Astrocyte (in vitro differentiated cells and primary cell): ENCODE results near the gene PROM1. TPM values are rescaled to one million over a fixed set of nuclear protein-coding genes. Genes with fewer than 3 reads are reported as not detected.

Experiments
- DNase-seq: peaks from one replicate; pipeline ENCODE4 v3.0.0-alpha.2; 2010; ENCODE audit warnings: low read depth
- FAIRE-seq: peaks from 2 replicates; lab custom pipeline; 2011; peaks lifted over from hg19 to GRCh38; lab: Jason Lieb, UNC
- H2AFZ ChIP-seq: 2 replicates; pipeline ENCODE4 v1.6.0; 2012; ENCODE audit warnings: low read depth, low read length, inconsistent platforms
- H3K27ac ChIP-seq: 2 replicates; pipeline ENCODE4 v1.5.1; 2011; ENCODE audit warnings: low read depth, low read length, inconsistent platforms
- H3K27me3 ChIP-seq: 2 replicates; pipeline ENCODE4 v1.6.0; 2011; ENCODE audit warnings: low read length, inconsistent platforms; ENCODE audit not compliant: insufficient read depth
- H3K36me3 ChIP-seq: 2 replicates; pipeline ENCODE4 v1.5.1; 2011; ENCODE audit warnings: low read length, inconsistent platforms; ENCODE audit not compliant: insufficient read depth
- H3K4me1 ChIP-seq: 2 replicates; pipeline ENCODE4 v1.5.1; 2011; ENCODE audit warnings: low read length, inconsistent platforms; ENCODE audit not compliant: insufficient read depth
- H3K4me2 ChIP-seq: 2 replicates; pipeline ENCODE4 v1.6.0; 2012; ENCODE audit warnings: low read length, inconsistent platforms
- H3K4me3 ChIP-seq: 2 replicates; pipeline ENCODE4 v1.5.1; 2011; ENCODE audit warnings: low read depth, mild to moderate bottlenecking, low read length, inconsistent platforms; ENCODE audit not compliant: insufficient read depth
- H3K79me2 ChIP-seq: 2 replicates; pipeline ENCODE4 v1.6.0; 2012; ENCODE audit warnings: mild to moderate bottlenecking, low read length, inconsistent platforms; ENCODE audit not compliant: insufficient read depth
- H3K9ac ChIP-seq: 2 replicates; pipeline ENCODE4 v1.6.0; 2012; ENCODE audit warnings: mild to moderate bottlenecking, low read length, inconsistent platforms
- H3K9me3 ChIP-seq: 2 replicates; pipeline ENCODE4 v1.5.1; 2012; ENCODE audit warnings: low read depth, mild to moderate bottlenecking, low read length, inconsistent platforms; ENCODE audit not compliant: insufficient read depth
- H4K20me1 ChIP-seq: 2 replicates; pipeline ENCODE4 v1.6.0; 2012; ENCODE audit warnings: low read length, inconsistent platforms; ENCODE audit not compliant: insufficient read depth
- H3K27ac Mint-ChIP-seq: one replicate; pipeline ENCODE4 v1.8.0; 2021; ENCODE audit warnings: mild to moderate bottlenecking, mixed read lengths; ENCODE audit not compliant: unreplicated experiment
- H3K27me3 Mint-ChIP-seq: one replicate; pipeline ENCODE4 v1.8.0; 2021; ENCODE audit warnings: low read depth, mixed read lengths; ENCODE audit not compliant: unreplicated experiment
- H3K36me3 Mint-ChIP-seq: one replicate; pipeline ENCODE4 v1.8.0; 2021; ENCODE audit warnings: low read depth, mixed read lengths; ENCODE audit not compliant: unreplicated experiment
- H3K4me1 Mint-ChIP-seq: one replicate; pipeline ENCODE4 v1.8.0; 2021; ENCODE audit warnings: low read depth, mixed read lengths; ENCODE audit not compliant: unreplicated experiment
- H3K4me3 Mint-ChIP-seq: one replicate; pipeline ENCODE4 v1.8.0; 2021; ENCODE audit warnings: mild to moderate bottlenecking, moderate library complexity, mixed read lengths; ENCODE audit not compliant: unreplicated experiment
- H3K9me3 Mint-ChIP-seq: one replicate; pipeline ENCODE4 v1.8.0; 2021; ENCODE audit warnings: mild to moderate bottlenecking, mixed read lengths; ENCODE audit not compliant: unreplicated experiment
- EZH2 ChIP-seq: IDR thresholded peaks from 2 replicates; pipeline ENCODE4 v1.6.1; 2012; ENCODE audit warnings: mild to moderate bottlenecking, low read length, inconsistent platforms; ENCODE audit not compliant: insufficient read depth
- total RNA-seq: library from RNA; stranded (reverse); gene quantifications from 2 replicates; pipeline ENCODE4 v1.2.1, GENCODE V29; 2021
- TF ChIP-seq, protein P1 (sequence below): IDR thresholded peaks from 2 replicates; pipeline ENCODE4 v1.5.1; 2011; ENCODE audit warnings: low read depth, mild to moderate bottlenecking, inconsistent platforms, low read length, moderate library complexity; ENCODE audit not compliant: insufficient read depth

The PROM1 gene
- total RNA-seq, 1 donor from 2014 or later, result 34.5 TPM

GRCh38 chr4:15961781-15962510, 121.9 kb downstream of the PROM1 start:
- Mint-ChIP-seq H3K4me3 (no peak overlapping the region), H3K9me3 (peaks cover 3% of the 10 kb centered on the region), H3K4me1 (peaks cover 4% of the 10 kb centered on the region), H3K36me3 (no peaks in the 10 kb centered on the region), H3K27ac (no peak overlapping the region), H3K27me3 (no peaks in the 10 kb centered on the region)
- no peaks in the 10 kb centered on the region for H3K4me1 ChIP-seq
- H3K4me2 ChIP-seq, result no peak overlapping the region
- no peaks in the 10 kb centered on the region for H3K79me2 ChIP-seq
- H3K4me3 ChIP-seq, result no peak overlapping the region
- peaks cover 2% of the 10 kb centered on the region for H3K27me3 ChIP-seq
- no peak overlapping the region for H3K27ac ChIP-seq
- no peaks in the 10 kb centered on the region for H3K9me3 ChIP-seq
- FAIRE-seq (no peak), DNase-seq (no peak)
- H2AFZ ChIP-seq, result no peak overlapping the region
- no peaks in the 10 kb centered on the region for H3K36me3 ChIP-seq
- TF ChIP-seq, protein P1, sequence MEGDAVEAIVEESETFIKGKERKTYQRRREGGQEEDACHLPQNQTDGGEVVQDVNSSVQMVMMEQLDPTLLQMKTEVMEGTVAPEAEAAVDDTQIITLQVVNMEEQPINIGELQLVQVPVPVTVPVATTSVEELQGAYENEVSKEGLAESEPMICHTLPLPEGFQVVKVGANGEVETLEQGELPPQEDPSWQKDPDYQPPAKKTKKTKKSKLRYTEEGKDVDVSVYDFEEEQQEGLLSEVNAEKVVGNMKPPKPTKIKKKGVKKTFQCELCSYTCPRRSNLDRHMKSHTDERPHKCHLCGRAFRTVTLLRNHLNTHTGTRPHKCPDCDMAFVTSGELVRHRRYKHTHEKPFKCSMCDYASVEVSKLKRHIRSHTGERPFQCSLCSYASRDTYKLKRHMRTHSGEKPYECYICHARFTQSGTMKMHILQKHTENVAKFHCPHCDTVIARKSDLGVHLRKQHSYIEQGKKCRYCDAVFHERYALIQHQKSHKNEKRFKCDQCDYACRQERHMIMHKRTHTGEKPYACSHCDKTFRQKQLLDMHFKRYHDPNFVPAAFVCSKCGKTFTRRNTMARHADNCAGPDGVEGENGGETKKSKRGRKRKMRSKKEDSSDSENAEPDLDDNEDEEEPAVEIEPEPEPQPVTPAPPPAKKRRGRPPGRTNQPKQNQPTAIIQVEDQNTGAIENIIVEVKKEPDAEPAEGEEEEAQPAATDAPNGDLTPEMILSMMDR, result no peak
- TF ChIP-seq EZH2, result no peak
- no peaks in the 10 kb centered on the region for H4K20me1 ChIP-seq
- no peak overlapping the region for H3K9ac ChIP-seq

DNA sequence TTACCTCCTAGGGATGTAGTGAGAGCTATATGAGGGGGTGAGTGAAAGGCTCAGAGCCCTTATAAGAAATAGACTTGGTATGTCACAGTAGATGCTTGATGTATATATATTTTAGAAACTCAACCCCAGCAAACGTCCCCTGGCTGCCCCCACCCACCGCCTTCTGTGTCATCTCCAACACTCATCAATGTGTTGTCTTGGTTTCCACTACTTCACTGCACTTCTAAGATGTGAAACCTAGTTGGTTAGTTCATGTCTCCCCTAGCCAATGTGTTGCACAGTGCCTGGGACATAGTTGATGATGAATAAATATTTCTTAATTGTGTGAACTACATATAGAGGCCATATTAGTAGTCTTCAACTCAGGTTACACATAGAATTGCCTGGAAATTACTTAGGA, 125.3 kb downstream of the PROM1 start:
- Histone ChIP-seq H3K27me3 (no peaks in the 10 kb centered on the region), H3K9me3 (no peaks in the 10 kb centered on the region), H4K20me1 (no peaks in the 10 kb centered on the region), H2AFZ (no peak overlapping the region), H3K27ac (no peak overlapping the region), H3K9ac (no peak overlapping the region), H3K79me2 (no peaks in the 10 kb centered on the region), H3K4me2 (no peak overlapping the region), H3K4me1 (no peaks in the 10 kb centered on the region), H3K36me3 (no peaks in the 10 kb centered on the region), H3K4me3 (no peak overlapping the region)
- DNase-seq (no peak), FAIRE-seq (no peak)
- peaks cover 4% of the 10 kb centered on the region for H3K9me3 Mint-ChIP-seq
- H3K36me3 Mint-ChIP-seq, result no peaks in the 10 kb centered on the region
- peaks cover 4% of the 10 kb centered on the region for H3K4me1 Mint-ChIP-seq
- no peak overlapping the region for H3K27ac Mint-ChIP-seq
- no peak overlapping the region for H3K4me3 Mint-ChIP-seq
- H3K27me3 Mint-ChIP-seq, result no peaks in the 10 kb centered on the region
- TF ChIP-seq, protein P1, result no peak
- TF ChIP-seq EZH2, result no peak

GRCh38 chr4:15956179-15956850, 127.5 kb downstream of the PROM1 start:
- Histone ChIP-seq H3K4me1 (no peaks in the 10 kb centered on the region), H4K20me1 (no peaks in the 10 kb centered on the region), H3K27ac (no peak overlapping the region), H3K27me3 (no peaks in the 10 kb centered on the region), H3K79me2 (no peaks in the 10 kb centered on the region), H3K4me3 (no peak overlapping the region), H3K4me2 (no peak overlapping the region), H3K9me3 (no peaks in the 10 kb centered on the region), H3K36me3 (no peaks in the 10 kb centered on the region), H2AFZ (no peak overlapping the region), H3K9ac (no peak overlapping the region)
- H3K4me1 Mint-ChIP-seq, result no peaks in the 10 kb centered on the region
- peaks cover 4% of the 10 kb centered on the region for H3K9me3 Mint-ChIP-seq
- H3K27me3 Mint-ChIP-seq, result no peaks in the 10 kb centered on the region
- TF ChIP-seq EZH2, result no peak
- TF ChIP-seq, protein P1, result peak; percentile 98
- no peak overlapping the region for H3K27ac Mint-ChIP-seq
- no peak overlapping the region for H3K4me3 Mint-ChIP-seq
- peak; percentile 23 for DNase-seq
- peak; percentile 54 for FAIRE-seq
- H3K36me3 Mint-ChIP-seq, result no peaks in the 10 kb centered on the region
